Measurements from ENCODE around the gene TFF2. TPM values are rescaled to one million over a fixed set of nuclear protein-coding genes. Genes with fewer than 3 reads are reported as not detected.

The TFF2 gene
- polyA plus RNA-seq, 3 donors = not detected

- Histone ChIP-seq H3K4me1 (ENCODE audit: control insufficient read depth in 1 of 2, insufficient read depth in 2 of 2, low read length in 2 of 2) (peaks cover 21 to 24% of the 10 kb centered on the region in 2 donors), H2AFZ (ENCODE audit: insufficient read depth, low read depth, low read length, poor library complexity, severe bottlenecking) (no peak overlapping the region), H3K9ac (ENCODE audit: insufficient read depth, low read length, poor library complexity, severe bottlenecking) (no peak overlapping the region), H3K27me3 (ENCODE audit: control insufficient read depth in 2 of 2, insufficient read depth in 2 of 2, low read length in 2 of 2) (no peaks in the 10 kb centered on the region), H3K36me3 (replicated peaks in 1 of 2; ENCODE audit: control insufficient read depth in 1 of 2, insufficient read depth in 2 of 2, low read length in 2 of 2) (no peaks in the 10 kb centered on the region), H4K20me1 (ENCODE audit: insufficient read depth, low read length) (no peaks in the 10 kb centered on the region), H3K79me2 (ENCODE audit: insufficient read depth, low read length) (no peaks in the 10 kb centered on the region), H3K4me2 (replicated peaks; ENCODE audit: extremely low read depth, low read length, poor library complexity, severe bottlenecking) (no peak overlapping the region), H3K9me3 (replicated peaks in 1 of 2; ENCODE audit: control insufficient read depth in 1 of 2, insufficient read depth in 1 of 2, low read length in 2 of 2) (no peaks in the 10 kb centered on the region), H3K27ac (ENCODE audit: low read depth in 1 of 2, low read length in 2 of 2) (no peak overlapping the region), H3K4me3 (replicated peaks in 1 of 3; ENCODE audit: low read depth in 2 of 3, low read length in 3 of 3) (no peak overlapping the region)
- WGBS (ENCODE audit: insufficient coverage) = 72% methylated on average over 3 of the region's 7 CpGs
- Mint-ChIP-seq H3K27ac (no peak overlapping the region), H3K27me3 (ENCODE audit: low read depth in 3 of 3) (peaks cover 5 to 13% (median 8%) of the 10 kb centered on the region in 3 donors), H3K4me3 (no peak overlapping the region), H3K4me1 (peaks cover 29% of the 10 kb centered on the region), H3K36me3 (no peaks in the 10 kb centered on the region), H3K9me3 (peaks cover 0 to 1% (median 0%) of the 10 kb centered on the region in 7 donors)
- TF ChIP-seq, protein P1, sequence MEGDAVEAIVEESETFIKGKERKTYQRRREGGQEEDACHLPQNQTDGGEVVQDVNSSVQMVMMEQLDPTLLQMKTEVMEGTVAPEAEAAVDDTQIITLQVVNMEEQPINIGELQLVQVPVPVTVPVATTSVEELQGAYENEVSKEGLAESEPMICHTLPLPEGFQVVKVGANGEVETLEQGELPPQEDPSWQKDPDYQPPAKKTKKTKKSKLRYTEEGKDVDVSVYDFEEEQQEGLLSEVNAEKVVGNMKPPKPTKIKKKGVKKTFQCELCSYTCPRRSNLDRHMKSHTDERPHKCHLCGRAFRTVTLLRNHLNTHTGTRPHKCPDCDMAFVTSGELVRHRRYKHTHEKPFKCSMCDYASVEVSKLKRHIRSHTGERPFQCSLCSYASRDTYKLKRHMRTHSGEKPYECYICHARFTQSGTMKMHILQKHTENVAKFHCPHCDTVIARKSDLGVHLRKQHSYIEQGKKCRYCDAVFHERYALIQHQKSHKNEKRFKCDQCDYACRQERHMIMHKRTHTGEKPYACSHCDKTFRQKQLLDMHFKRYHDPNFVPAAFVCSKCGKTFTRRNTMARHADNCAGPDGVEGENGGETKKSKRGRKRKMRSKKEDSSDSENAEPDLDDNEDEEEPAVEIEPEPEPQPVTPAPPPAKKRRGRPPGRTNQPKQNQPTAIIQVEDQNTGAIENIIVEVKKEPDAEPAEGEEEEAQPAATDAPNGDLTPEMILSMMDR (IDR thresholded peaks at IDR 0.05) = no peak
- intact Hi-C loops (cut with micrococcal nuclease) = loop anchor here in 1 of 2 donors (10.0 kb wide), 1 partner anchor 222 kb away; no protein-coding TSS in a partner anchor
- DNase-seq = no peak
Observed at GRCh38 chr21:42302794-42303193, 48.0 kb downstream of the TFF2 start.

GRCh38 chr21:42302076-42302650 lies 48.6 kb downstream of the TFF2 start:
- Histone ChIP-seq H3K9me3 (replicated peaks in 1 of 2; ENCODE audit: control insufficient read depth in 1 of 2, insufficient read depth in 1 of 2, low read length in 2 of 2) (no peaks in the 10 kb centered on the region), H4K20me1 (ENCODE audit: insufficient read depth, low read length) (no peaks in the 10 kb centered on the region), H3K27ac (ENCODE audit: low read depth in 1 of 2, low read length in 2 of 2) (no peak overlapping the region), H3K4me1 (ENCODE audit: control insufficient read depth in 1 of 2, insufficient read depth in 2 of 2, low read length in 2 of 2) (peaks cover 19 to 21% of the 10 kb centered on the region in 2 donors), H3K36me3 (replicated peaks in 1 of 2; ENCODE audit: control insufficient read depth in 1 of 2, insufficient read depth in 2 of 2, low read length in 2 of 2) (no peaks in the 10 kb centered on the region), H3K79me2 (ENCODE audit: insufficient read depth, low read length) (no peaks in the 10 kb centered on the region), H3K4me3 (replicated peaks in 1 of 3; ENCODE audit: low read depth in 2 of 3, low read length in 3 of 3) (no peak overlapping the region), H3K9ac (ENCODE audit: insufficient read depth, low read length, poor library complexity, severe bottlenecking) (no peak overlapping the region), H3K27me3 (ENCODE audit: control insufficient read depth in 2 of 2, insufficient read depth in 2 of 2, low read length in 2 of 2) (no peaks in the 10 kb centered on the region), H3K4me2 (replicated peaks; ENCODE audit: extremely low read depth, low read length, poor library complexity, severe bottlenecking) (no peak overlapping the region), H2AFZ (ENCODE audit: insufficient read depth, low read depth, low read length, poor library complexity, severe bottlenecking) (no peak overlapping the region)
- intact Hi-C loops (cut with micrococcal nuclease) = loop anchor here in 1 of 2 donors (10.0 kb wide), 1 partner anchor 223 kb away; no protein-coding TSS in a partner anchor
- H3K27me3 Mint-ChIP-seq (ENCODE audit: low read depth in 3 of 3) = peaks cover 5 to 13% (median 8%) of the 10 kb centered on the region in 3 donors
- H3K9me3 Mint-ChIP-seq = peaks cover 0 to 1% (median 0%) of the 10 kb centered on the region in 7 donors
- no peak for DNase-seq
- H3K4me3 Mint-ChIP-seq = no peak overlapping the region
- H3K27ac Mint-ChIP-seq = no peak overlapping the region
- TF ChIP-seq, protein P1 (IDR thresholded peaks at IDR 0.05) = no peak
- H3K36me3 Mint-ChIP-seq = peaks cover 1 to 2% of the 10 kb centered on the region in 2 donors
- peaks cover 26% of the 10 kb centered on the region for H3K4me1 Mint-ChIP-seq
- WGBS (ENCODE audit: insufficient coverage) = 79% methylated on average over 10 of the region's 12 CpGs

Measured in CD14-positive monocyte (primary cell).